ENCODE data around the gene RYR2. TPM values are rescaled to one million over a fixed set of nuclear protein-coding genes. Genes with fewer than 3 reads are reported as not detected.
"Not testable (repeated sequence)": the region's sequence is repeated elsewhere in the genome, so short reads cannot be mapped to it uniquely, and the experiment has no call there.

RYR2 gene
- total and polyA plus RNA-seq, 7 donors, result under 0.01 to 22.4 (median 6.1) TPM

DNA sequence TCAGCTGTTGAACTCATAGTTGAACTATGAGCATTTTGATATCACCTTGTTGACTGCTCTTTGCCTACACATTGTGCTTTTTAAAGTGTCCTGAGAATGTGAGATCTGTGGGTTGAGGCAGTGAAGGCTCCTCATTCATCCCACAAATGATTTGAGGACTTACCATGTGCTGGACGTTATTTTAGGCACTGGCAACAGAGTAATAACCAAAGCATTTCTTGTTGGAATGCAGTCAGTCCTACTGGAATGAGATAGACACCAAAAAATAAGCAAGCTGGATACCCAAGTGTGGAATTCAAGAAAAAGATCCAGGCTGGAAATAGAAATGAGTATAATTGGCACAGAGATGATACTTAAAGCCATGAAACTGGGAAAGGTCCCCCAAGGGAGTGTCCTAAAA, 775.3 kb downstream of the RYR2 start:
- DNase-seq, result no peak
- intact Hi-C loops (cut with DNase I), result no loop called here
- 16 to 46% methylated on average over 1 of the region's 1 CpG for WGBS, 2 donors
- H3K27me3 ChIP-seq, result no peaks in the 10 kb centered on the region
- H3K9me3 ChIP-seq, result no peaks in the 10 kb centered on the region
- H3K36me3 ChIP-seq, result peaks cover 0 to 20% (median 0%) of the 10 kb centered on the region in 4 donors
- no peak overlapping the region for H3K27ac ChIP-seq
- H3K4me3 ChIP-seq, result no peak overlapping the region
- TF ChIP-seq POLR2AphosphoS5 (IDR thresholded peaks at IDR 0.05), result no peak
- no peak for TF ChIP-seq CTCF (IDR thresholded peaks at IDR 0.05)
- TF ChIP-seq EP300 (IDR thresholded peaks at IDR 0.05), result no peak
- no peak for TF ChIP-seq POLR2A (IDR thresholded peaks at IDR 0.05)
- H3K4me1 ChIP-seq, result no peaks in the 10 kb centered on the region

- H3K4me3 ChIP-seq; intact Hi-C loops (cut with DNase I); DNase-seq; H3K9me3 ChIP-seq; H3K4me1 ChIP-seq; H3K27ac ChIP-seq; H3K27me3 ChIP-seq: not testable (repeated sequence)
- 64 to 81% methylated on average over 9 of the region's 9 CpGs for WGBS, 2 donors
- H3K36me3 ChIP-seq, result peaks cover 0 to 13% (median 0%) of the 10 kb centered on the region in 4 donors
Observed at GRCh38 chr1:237820634-237821033, 778.6 kb downstream of the RYR2 start.

DNA sequence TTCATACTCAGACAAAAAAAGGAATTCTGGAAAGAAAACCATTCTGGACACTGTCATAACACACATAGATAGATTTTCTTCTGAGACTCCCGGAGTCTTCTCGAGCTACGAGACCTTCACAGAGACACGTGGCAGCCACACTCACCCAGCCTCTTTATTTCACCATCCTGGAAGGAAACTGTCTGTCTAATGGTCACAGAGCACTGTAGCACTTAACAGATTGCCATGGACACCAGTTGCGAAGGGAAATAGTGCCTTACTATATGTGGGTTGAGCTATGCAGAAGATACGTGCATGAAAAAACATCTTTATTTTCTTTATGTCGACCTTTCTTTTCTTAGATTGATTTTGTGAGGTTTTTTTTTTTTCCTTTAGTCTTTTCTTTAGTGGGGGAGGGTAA, 790.9 kb downstream of the RYR2 start:
- intact Hi-C loops (cut with DNase I), result no loop called here
- 74 to 77% methylated on average over 7 of the region's 7 CpGs for WGBS, 2 donors

DNA sequence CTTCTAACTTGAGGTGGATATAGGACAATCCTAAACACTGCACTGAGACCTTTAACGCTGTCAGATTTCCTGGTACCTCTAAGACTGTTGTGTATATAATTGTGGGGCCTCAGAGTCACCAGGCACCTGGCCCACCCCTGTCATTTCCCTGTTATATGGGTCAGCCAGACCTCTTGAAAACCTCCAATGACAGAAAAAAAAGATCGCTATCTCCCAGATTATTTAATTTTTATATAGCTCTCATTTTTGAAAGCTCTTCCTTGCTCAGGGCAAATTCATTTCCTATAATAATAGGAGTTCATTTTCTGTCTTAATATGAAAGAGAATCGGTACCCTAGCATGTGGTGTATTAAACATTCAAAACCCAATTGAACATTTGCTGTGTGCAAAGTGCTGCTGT, 792.1 kb downstream of the RYR2 start:
- Histone ChIP-seq H3K27ac (no peak overlapping the region), H3K36me3 (no peaks in the 10 kb centered on the region), H3K4me3 (no peak overlapping the region), H3K4me1 (no peaks in the 10 kb centered on the region), H3K27me3 (no peaks in the 10 kb centered on the region), H3K9me3 (no peaks in the 10 kb centered on the region)
- TF ChIP-seq POLR2A (IDR thresholded peaks at IDR 0.05) (no peak), EP300 (IDR thresholded peaks at IDR 0.05) (no peak), POLR2AphosphoS5 (IDR thresholded peaks at IDR 0.05) (no peak), CTCF (IDR thresholded peaks at IDR 0.05) (no peak)
- WGBS, 2 donors, result 68 to 80% methylated on average over 3 of the region's 3 CpGs
- intact Hi-C loops (cut with DNase I), result no loop called here
- DNase-seq, result no peak

More for the DNA sequence above, 790.9 kb downstream of the RYR2 start:
- H3K9me3 ChIP-seq, result no peaks in the 10 kb centered on the region
- TF ChIP-seq POLR2A (IDR thresholded peaks at IDR 0.05), result no peak
- no peak for TF ChIP-seq CTCF (IDR thresholded peaks at IDR 0.05)
- TF ChIP-seq POLR2AphosphoS5 (IDR thresholded peaks at IDR 0.05), result no peak
- no peak for TF ChIP-seq EP300 (IDR thresholded peaks at IDR 0.05)
- no peaks in the 10 kb centered on the region for H3K4me1 ChIP-seq
- H3K4me3 ChIP-seq, result no peak overlapping the region
- no peaks in the 10 kb centered on the region for H3K27me3 ChIP-seq
- H3K36me3 ChIP-seq, result no peaks in the 10 kb centered on the region
- DNase-seq, result no peak
- no peak overlapping the region for H3K27ac ChIP-seq

DNA sequence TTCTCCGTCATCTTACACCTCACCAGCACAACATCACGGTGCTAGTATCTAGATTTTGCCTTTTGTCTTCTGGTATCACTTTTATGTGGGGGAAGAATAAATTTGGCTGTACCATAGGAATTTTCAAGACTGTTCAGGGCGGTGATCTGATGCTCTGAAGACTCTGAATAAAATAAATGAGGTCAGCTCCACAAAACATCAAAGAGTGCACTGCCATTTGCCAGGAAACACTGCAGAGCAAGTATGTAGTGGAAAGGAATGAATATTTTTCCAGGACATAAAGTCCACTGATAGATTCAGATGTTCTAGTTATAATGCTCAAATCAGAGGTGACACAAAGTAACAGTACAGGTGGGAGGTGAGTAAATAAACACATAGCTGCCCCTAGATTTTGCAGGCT, 792.5 kb downstream of the RYR2 start:
- Histone ChIP-seq H3K4me3 (no peak overlapping the region), H3K4me1 (no peaks in the 10 kb centered on the region), H3K27ac (no peak overlapping the region), H3K27me3 (no peaks in the 10 kb centered on the region), H3K9me3 (no peaks in the 10 kb centered on the region), H3K36me3 (no peaks in the 10 kb centered on the region)
- intact Hi-C loops (cut with DNase I), result no loop called here
- TF ChIP-seq EP300 (IDR thresholded peaks at IDR 0.05), result no peak
- no peak for DNase-seq
- WGBS, 2 donors, result 78 to 87% methylated on average over 3 of the region's 3 CpGs

DNA sequence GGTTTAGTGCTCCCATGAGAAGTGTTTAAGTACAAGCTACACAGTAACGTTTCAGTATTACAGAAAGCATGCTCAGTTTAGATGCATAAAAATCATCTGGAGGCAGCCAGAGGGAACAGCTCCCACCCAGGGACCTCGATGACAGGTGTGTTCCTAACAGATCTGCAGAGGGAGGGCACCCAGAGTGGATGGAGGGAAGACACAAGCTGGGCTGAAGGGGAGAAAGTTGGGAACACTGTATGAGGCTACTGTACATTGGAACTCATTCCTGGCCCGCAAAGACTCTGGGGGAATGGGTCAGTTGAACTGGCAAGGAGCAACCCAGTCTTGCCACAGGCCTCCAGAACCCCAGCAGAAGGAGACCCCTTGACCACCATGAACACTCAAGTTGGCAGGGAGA, 796.3 kb downstream of the RYR2 start:
- H3K27me3 ChIP-seq, result no peaks in the 10 kb centered on the region
- WGBS, 2 donors, result 50 to 58% methylated on average over 3 of the region's 3 CpGs
- intact Hi-C loops (cut with DNase I), result no loop called here
- H3K9me3 ChIP-seq, result peaks cover 0 to under 1% (median 0%) of the 10 kb centered on the region in 4 donors
- H3K27ac ChIP-seq, result no peak overlapping the region
- H3K4me1 ChIP-seq, result no peaks in the 10 kb centered on the region
- no peak overlapping the region for H3K4me3 ChIP-seq
- no peaks in the 10 kb centered on the region for H3K36me3 ChIP-seq
- no peak for TF ChIP-seq POLR2A (IDR thresholded peaks at IDR 0.05)
- no peak for TF ChIP-seq POLR2AphosphoS5 (IDR thresholded peaks at IDR 0.05)
- DNase-seq, result no peak
